Esophagus squamous epithelium (tissue), 5 donors: ENCODE measurements around the gene HPS6. TPM values are rescaled to one million over a fixed set of nuclear protein-coding genes. Genes with fewer than 3 reads are reported as not detected.
A peak's percentile ranks its signal among the peaks of the same experiment; 100 is the strongest.

Experiments used
- DNase-seq: peaks from one replicate; lab custom pipeline; 2025; lab: John Stamatoyannopoulos, UW
- H3K27ac ChIP-seq, 4 donors: fragments of 200-600 bp; sonication (generic); one replicate each; pipeline ENCODE4 v1.5.1; 2016 to 2019; ENCODE audit warnings: mild to moderate bottlenecking in 1 of 4
- H3K27me3 ChIP-seq, 4 donors: fragments of 200-600 bp; sonication (generic); 1 replicate in 3 of 4; 2 replicates in 1 of 4; pipeline versions ENCODE4 v1.5.1 to v1.6.0; 2017 to 2021; ENCODE audit warnings: antibody characterized with exemption in 1 of 4
- H3K36me3 ChIP-seq, 3 donors: fragments of 200-600 bp; sonication (generic); one replicate each; pipeline ENCODE4 v1.5.1; 2016 to 2019
- H3K4me1 ChIP-seq, 3 donors: fragments of 200-600 bp; sonication (generic); one replicate each; pipeline ENCODE4 v1.5.1; 2017 to 2019
- H3K4me3 ChIP-seq, 4 donors: fragments of 200-600 bp; sonication (generic); 1 replicate in 3 of 4; 2 replicates in 1 of 4; pipeline ENCODE4 v1.5.1; 2016 to 2019; ENCODE audit warnings: mild to moderate bottlenecking in 2 of 4, moderate library complexity in 1 of 4
- H3K9me3 ChIP-seq, 3 donors: fragments of 200-600 bp; sonication (generic); one replicate each; pipeline ENCODE4 v1.5.1; 2016 to 2019
- CTCF ChIP-seq, 6 experiments: fragments of 450-650 bp in 4 of 6; fragments of 200-600 bp in 2 of 6; sonication (generic) in 2 of 6; IDR thresholded peaks; one replicate each; pipeline ENCODE4 v1.5.1; 2016 to 2019; ENCODE audit warnings: antibody characterized with exemption in 6 of 6, mild to moderate bottlenecking in 4 of 6, moderate library complexity in 4 of 6
- POLR2A ChIP-seq, 4 donors: fragments of 450-650 bp; IDR thresholded peaks; one replicate each; pipeline ENCODE4 v1.6.1; 2017; ENCODE audit warnings: antibody characterized with exemption in 4 of 4, mild to moderate bottlenecking in 4 of 4, moderate library complexity in 3 of 4
- WGBS, 2 donors: methylation state at CpG; one replicate each; pipeline ENCODE4 v1.1.5; 2018; 5-methylcytosine and 5-hydroxymethylcytosine counted together
- intact Hi-C: fragments of 100-400 bp; cut with DNase I; formaldehyde crosslinking; loops from one replicate; pipeline ENCODE4 v1.15.0; 2022
- total RNA-seq, 4 donors: library from RNA; depleted of rRNA; stranded (reverse); fragments of >200 nt; gene quantifications; one replicate each; pipeline ENCODE4 v1.1.0, GENCODE V29; 2016
- donor health status: DM: yes; HTN: yes; CAD: no.

Gene HPS6
- total RNA-seq, 4 donors from 2014 or later: 22.7 to 29.4 (median 23.3) TPM

- Histone ChIP-seq H3K4me3 (no peak overlapping the region), H3K4me1 (peaks cover 18 to 42% (median 26%) of the 10 kb centered on the region in 3 donors), H3K27ac (no peak overlapping the region), H3K36me3 (peaks cover 0 to 41% (median 4%) of the 10 kb centered on the region in 3 donors), H3K9me3 (no peaks in the 10 kb centered on the region), H3K27me3 (no peaks in the 10 kb centered on the region)
- WGBS, 2 donors: 29% methylated on average over 1 of the region's 1 CpG; no CpG with 5 or more reads in 1 of the 2 donors
- TF ChIP-seq CTCF (IDR thresholded peaks at IDR 0.05): no peak
- TF ChIP-seq POLR2A (IDR thresholded peaks at IDR 0.05): no peak
- DNase-seq: no peak
- intact Hi-C loops: no loop called here
These were observed 3.1 kb downstream of the HPS6 start for GRCh38 chr10:102068216-102068615.

- H3K27ac ChIP-seq: peak overlapping the region in 1 of 4 donors; percentile 7
- H3K4me3 ChIP-seq: no peak overlapping the region
- H3K9me3 ChIP-seq: no peaks in the 10 kb centered on the region
- no peak for DNase-seq
- intact Hi-C loops: no loop called here
- H3K36me3 ChIP-seq: peaks cover 0 to 41% (median 4%) of the 10 kb centered on the region in 3 donors
- TF ChIP-seq POLR2A (IDR thresholded peaks at IDR 0.05): no peak
- no peak for TF ChIP-seq CTCF (IDR thresholded peaks at IDR 0.05)
- no peaks in the 10 kb centered on the region for H3K27me3 ChIP-seq
- peaks cover 18 to 42% (median 26%) of the 10 kb centered on the region in 3 donors for H3K4me1 ChIP-seq
These were observed 3.9 kb downstream of the HPS6 start for GRCh38 chr10:102069071-102069470.

- Histone ChIP-seq H3K9me3 (no peaks in the 10 kb centered on the region), H3K27ac (no peak overlapping the region), H3K27me3 (no peaks in the 10 kb centered on the region), H3K4me3 (no peak overlapping the region), H3K4me1 (peaks cover 0 to 11% (median 2%) of the 10 kb centered on the region in 3 donors), H3K36me3 (peaks cover 0 to 25% (median 0%) of the 10 kb centered on the region in 3 donors)
- no peak for DNase-seq
- intact Hi-C loops: no loop called here
- WGBS, 2 donors: 71% methylated on average over 4 of the region's 4 CpGs
- TF ChIP-seq CTCF (IDR thresholded peaks at IDR 0.05) (peak; percentile 86 to 95 (median 88)), POLR2A (IDR thresholded peaks at IDR 0.05) (no peak)
These were observed 7.8 kb downstream of the HPS6 start for GRCh38 chr10:102072673-102073527.

GRCh38 chr10:102083541-102083940 is 18.4 kb downstream of the HPS6 start:
- Histone ChIP-seq H3K27me3 (no peaks in the 10 kb centered on the region), H3K36me3 (no peaks in the 10 kb centered on the region), H3K4me3 (no peak overlapping the region), H3K9me3 (no peaks in the 10 kb centered on the region), H3K27ac (no peak overlapping the region), H3K4me1 (no peaks in the 10 kb centered on the region)
- intact Hi-C loops: no loop called here
- TF ChIP-seq POLR2A (IDR thresholded peaks at IDR 0.05): no peak
- TF ChIP-seq CTCF (IDR thresholded peaks at IDR 0.05): no peak
- no peak for DNase-seq
- 92 to 94% methylated on average over 2 to 3 of the region's 3 CpGs for WGBS, 2 donors

- DNase-seq: no peak
- 90 to 91% methylated on average over 3 of the region's 3 CpGs for WGBS, 2 donors
- TF ChIP-seq POLR2A (IDR thresholded peaks at IDR 0.05) (no peak), CTCF (IDR thresholded peaks at IDR 0.05) (no peak)
- intact Hi-C loops: no loop called here
- Histone ChIP-seq H3K4me1 (no peaks in the 10 kb centered on the region), H3K36me3 (no peaks in the 10 kb centered on the region), H3K4me3 (no peak overlapping the region), H3K9me3 (no peaks in the 10 kb centered on the region), H3K27me3 (no peaks in the 10 kb centered on the region), H3K27ac (no peak overlapping the region)
These were observed 20.2 kb downstream of the HPS6 start for GRCh38 chr10:102085336-102085735.
